ENCODE measurements around the gene UQCRFS1.

Gene UQCRFS1

GRCh38 chr19:29162694-29163093 lies 50.3 kb downstream of the UQCRFS1 start:
- no peak overlapping the region for H3K27ac ChIP-seq
- TF ChIP-seq CTCF (IDR thresholded peaks at IDR 0.05) (no peak), ZFX (IDR thresholded peaks at IDR 0.05; ENCODE audit: borderline replicate concordance) (no peak)

GRCh38 chr19:29155683-29156082 lies 57.3 kb downstream of the UQCRFS1 start:
- no peak overlapping the region for H3K27ac ChIP-seq
- TF ChIP-seq CTCF (IDR thresholded peaks at IDR 0.05) (no peak), ZFX (IDR thresholded peaks at IDR 0.05; ENCODE audit: borderline replicate concordance) (no peak)

Data from 22Rv1 (cell line).